ENCODE data around the gene CORO7. TPM values are rescaled to one million over a fixed set of nuclear protein-coding genes. Genes with fewer than 3 reads are reported as not detected.

The CORO7 gene
- total and polyA plus RNA-seq, 2 donors (not counting 1 experiment from before 2014, with no cell fraction given) = 117 to 230 TPM

DNA sequence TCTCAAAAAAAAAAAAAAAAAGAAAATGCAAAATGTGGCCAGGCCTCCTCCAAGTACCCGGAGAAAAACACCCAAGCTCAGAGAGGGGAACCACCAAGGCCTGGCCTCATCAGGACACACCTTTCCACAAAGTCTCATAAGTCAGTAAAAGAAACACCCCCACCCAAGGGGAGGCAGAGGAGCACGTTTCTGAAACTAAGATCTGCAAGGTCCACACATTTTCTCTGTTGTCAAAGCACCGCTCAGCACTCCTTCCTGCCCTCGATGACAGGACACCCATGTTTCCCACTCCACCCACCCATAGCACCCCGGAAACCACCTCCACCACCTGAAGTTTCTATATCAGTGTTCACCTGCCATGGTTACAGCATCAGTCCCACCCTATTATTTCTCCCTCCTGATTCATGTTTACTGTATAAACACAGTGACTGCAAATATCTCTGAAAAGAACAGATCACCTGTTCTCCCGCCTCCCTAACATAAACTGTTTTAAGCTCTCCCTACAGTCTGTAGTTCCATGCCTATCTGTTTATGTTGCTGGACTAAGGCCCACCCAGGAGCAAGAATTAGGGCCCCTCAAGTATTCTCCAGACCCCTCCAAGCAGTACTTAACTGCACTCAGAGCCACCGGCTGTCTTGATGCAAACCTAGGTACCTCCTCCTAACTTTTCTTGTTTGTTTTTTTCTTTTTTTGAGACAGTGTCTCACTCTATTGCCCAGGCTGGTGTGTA is 2.0 kb downstream of the CORO7 start:
- H3K27me3 Mint-ChIP-seq = no peaks in the 10 kb centered on the region
- DNase-seq (peak; percentile 88), ATAC-seq (ENCODE audit: low read depth) (peak; percentile 19)
- Histone ChIP-seq H3K27me3 (replicated peaks in 1 of 4; ENCODE audit: control extremely low read depth in 1 of 4, control insufficient read depth in 3 of 4, insufficient read depth in 4 of 4, low read length in 3 of 4) (no peaks in the 10 kb centered on the region), H3K4me2 (replicated peaks; ENCODE audit: low read depth, low read length, poor library complexity, severe bottlenecking) (peak overlapping the region; percentile 78), H3K27ac (ENCODE audit: low read length in 2 of 2) (peak overlapping the region; percentile 91 to 95), H4K20me1 (ENCODE audit: control insufficient read depth, insufficient read depth, low read length, poor library complexity, severe bottlenecking) (peaks cover 64% of the 10 kb centered on the region), H3K79me2 (ENCODE audit: control insufficient read depth, insufficient read depth, low read length) (peaks cover 65% of the 10 kb centered on the region), H3K9me3 (ENCODE audit: control extremely low read depth in 1 of 3, control insufficient read depth in 2 of 3, insufficient read depth in 1 of 3, low read length in 2 of 3) (no peaks in the 10 kb centered on the region), H3K4me3 (ENCODE audit: control extremely low read depth in 1 of 5, extremely low read depth in 1 of 5, insufficient read depth in 1 of 5, low read depth in 2 of 5, low read length in 4 of 5) (peak overlapping the region in 4 of 5 experiments; percentile 66 to 94 (median 80)), H3K4me1 (ENCODE audit: control insufficient read depth in 2 of 2, insufficient read depth in 2 of 2, low read length in 2 of 2) (peaks cover 24 to 35% of the 10 kb centered on the region in 2 donors), H3K9ac (ENCODE audit: low read length) (peak overlapping the region; percentile 95), H3K36me3 (replicated peaks in 1 of 2; ENCODE audit: control extremely low read depth in 1 of 2, control insufficient read depth in 1 of 2, extremely low read depth in 1 of 2, insufficient read depth in 2 of 2, low read length in 1 of 2) (peaks cover 0 to 35% of the 10 kb centered on the region in 2 experiments), H2AFZ (ENCODE audit: insufficient read depth, low read depth, low read length, poor library complexity, severe bottlenecking) (no peak overlapping the region)
- TF ChIP-seq EZH2 (IDR thresholded peaks at IDR 0.05; ENCODE audit: borderline replicate concordance, insufficient read depth, low read depth, low read length, poor library complexity, severe bottlenecking) = no peak
- TF ChIP-seq, protein P1, sequence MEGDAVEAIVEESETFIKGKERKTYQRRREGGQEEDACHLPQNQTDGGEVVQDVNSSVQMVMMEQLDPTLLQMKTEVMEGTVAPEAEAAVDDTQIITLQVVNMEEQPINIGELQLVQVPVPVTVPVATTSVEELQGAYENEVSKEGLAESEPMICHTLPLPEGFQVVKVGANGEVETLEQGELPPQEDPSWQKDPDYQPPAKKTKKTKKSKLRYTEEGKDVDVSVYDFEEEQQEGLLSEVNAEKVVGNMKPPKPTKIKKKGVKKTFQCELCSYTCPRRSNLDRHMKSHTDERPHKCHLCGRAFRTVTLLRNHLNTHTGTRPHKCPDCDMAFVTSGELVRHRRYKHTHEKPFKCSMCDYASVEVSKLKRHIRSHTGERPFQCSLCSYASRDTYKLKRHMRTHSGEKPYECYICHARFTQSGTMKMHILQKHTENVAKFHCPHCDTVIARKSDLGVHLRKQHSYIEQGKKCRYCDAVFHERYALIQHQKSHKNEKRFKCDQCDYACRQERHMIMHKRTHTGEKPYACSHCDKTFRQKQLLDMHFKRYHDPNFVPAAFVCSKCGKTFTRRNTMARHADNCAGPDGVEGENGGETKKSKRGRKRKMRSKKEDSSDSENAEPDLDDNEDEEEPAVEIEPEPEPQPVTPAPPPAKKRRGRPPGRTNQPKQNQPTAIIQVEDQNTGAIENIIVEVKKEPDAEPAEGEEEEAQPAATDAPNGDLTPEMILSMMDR (IDR thresholded peaks at IDR 0.05) = no peak
- WGBS (ENCODE audit: insufficient coverage) = 43% methylated on average over 7 of the region's 7 CpGs
- ChIA-PET POLR2A (interaction anchor here (0.5 to 1.3 kb wide), 5 partner anchors 12 to 142 kb away, joined by 3 to 6 read pairs (median 4); partner anchors contain the start of gene TFAP4), CTCF (interaction anchor here (0.7 to 10.7 kb wide), 5 partner anchors 11 to 160 kb away, joined by 3 to 108 read pairs (median 3); no protein-coding TSS in a partner anchor)
- intact Hi-C loops (cut with micrococcal nuclease) = no loop called here
- H3K27ac Mint-ChIP-seq = peak overlapping the region; percentile 95
- no peaks in the 10 kb centered on the region for H3K9me3 Mint-ChIP-seq (ENCODE audit: insufficient read depth)
- peak overlapping the region; percentile 96 for H3K4me3 Mint-ChIP-seq
- H3K4me1 Mint-ChIP-seq = peaks cover 31% of the 10 kb centered on the region

DNA sequence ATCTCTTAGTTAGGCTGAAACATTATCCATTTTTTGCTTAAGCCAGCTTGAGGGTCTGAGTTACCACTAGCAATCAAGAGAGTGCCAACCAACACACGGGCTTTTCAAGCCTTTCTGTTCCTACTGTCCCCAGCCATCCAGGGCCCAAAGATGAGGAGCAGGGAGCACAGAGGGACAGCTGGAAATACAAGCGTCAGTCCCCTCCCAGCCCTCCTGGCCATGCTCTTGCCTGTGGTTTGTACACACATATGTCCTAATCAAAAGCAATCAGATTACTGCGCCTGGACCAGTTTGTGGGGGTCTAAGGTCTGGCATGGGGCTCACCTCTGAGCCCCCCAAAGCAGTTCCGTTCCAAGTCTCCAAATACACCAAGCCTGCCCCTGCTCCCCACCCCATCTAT is 3.5 kb downstream of the CORO7 start:
- Mint-ChIP-seq H3K4me3 (no peak overlapping the region), H3K27ac (no peak overlapping the region), H3K9me3 (ENCODE audit: insufficient read depth) (no peaks in the 10 kb centered on the region), H3K4me1 (peaks cover 31% of the 10 kb centered on the region), H3K27me3 (no peaks in the 10 kb centered on the region)
- Histone ChIP-seq H3K36me3 (replicated peaks in 1 of 2; ENCODE audit: control extremely low read depth in 1 of 2, control insufficient read depth in 1 of 2, extremely low read depth in 1 of 2, insufficient read depth in 2 of 2, low read length in 1 of 2) (peaks cover 0 to 50% of the 10 kb centered on the region in 2 experiments), H3K4me2 (replicated peaks; ENCODE audit: low read depth, low read length, poor library complexity, severe bottlenecking) (no peak overlapping the region), H3K27ac (ENCODE audit: low read length in 2 of 2) (no peak overlapping the region), H3K27me3 (replicated peaks in 1 of 4; ENCODE audit: control extremely low read depth in 1 of 4, control insufficient read depth in 3 of 4, insufficient read depth in 4 of 4, low read length in 3 of 4) (no peaks in the 10 kb centered on the region), H3K9me3 (ENCODE audit: control extremely low read depth in 1 of 3, control insufficient read depth in 2 of 3, insufficient read depth in 1 of 3, low read length in 2 of 3) (no peaks in the 10 kb centered on the region), H3K4me1 (ENCODE audit: control insufficient read depth in 2 of 2, insufficient read depth in 2 of 2, low read length in 2 of 2) (peaks cover 24 to 35% of the 10 kb centered on the region in 2 donors), H3K79me2 (ENCODE audit: control insufficient read depth, insufficient read depth, low read length) (peaks cover 76% of the 10 kb centered on the region), H3K9ac (ENCODE audit: low read length) (no peak overlapping the region), H3K4me3 (ENCODE audit: control extremely low read depth in 1 of 5, extremely low read depth in 1 of 5, insufficient read depth in 1 of 5, low read depth in 2 of 5, low read length in 4 of 5) (no peak overlapping the region), H2AFZ (ENCODE audit: insufficient read depth, low read depth, low read length, poor library complexity, severe bottlenecking) (no peak overlapping the region), H4K20me1 (ENCODE audit: control insufficient read depth, insufficient read depth, low read length, poor library complexity, severe bottlenecking) (peaks cover 79% of the 10 kb centered on the region)
- ChIA-PET POLR2A (no interaction called here), CTCF (interaction anchor here (1.2 to 10.7 kb wide), 3 partner anchors 10 to 124 kb away, joined by 3 to 108 read pairs (median 3); no protein-coding TSS in a partner anchor)
- WGBS (ENCODE audit: insufficient coverage) = 97% methylated on average over 3 of the region's 4 CpGs
- intact Hi-C loops (cut with micrococcal nuclease) = no loop called here
- ATAC-seq (ENCODE audit: low read depth) (no peak), DNase-seq (peak; percentile 23)
- TF ChIP-seq, protein P1 (IDR thresholded peaks at IDR 0.05) = no peak
- no peak for TF ChIP-seq EZH2 (IDR thresholded peaks at IDR 0.05; ENCODE audit: borderline replicate concordance, insufficient read depth, low read depth, low read length, poor library complexity, severe bottlenecking)
